ENCODE data around the gene PTEN.

Gene PTEN

DNA sequence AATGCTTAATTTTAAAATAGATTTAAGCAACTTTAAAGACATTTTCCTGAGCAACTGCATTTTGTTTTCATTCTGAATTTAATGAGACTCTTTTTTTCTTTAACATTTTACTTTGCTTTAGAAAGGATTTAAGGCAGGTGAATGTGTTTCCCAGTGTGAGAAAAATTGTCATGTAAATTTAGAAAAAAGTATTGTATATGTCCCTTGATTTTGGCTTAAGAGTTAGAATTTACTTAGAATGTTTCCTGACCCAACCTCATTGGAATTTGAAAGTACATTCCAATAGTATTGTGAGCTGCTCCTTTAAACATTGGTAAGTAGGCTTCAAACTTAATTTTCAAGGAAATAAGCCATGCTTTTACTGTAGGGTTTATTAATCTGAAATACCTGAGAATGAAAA, 110.2 kb downstream of the PTEN start:
- Histone ChIP-seq H3K9me3 (ENCODE audit: control insufficient read depth, low read length) (no peaks in the 10 kb centered on the region), H3K4me3 (ENCODE audit: insufficient read depth, low read depth, low read length) (no peak overlapping the region), H3K27me3 (ENCODE audit: control insufficient read depth, insufficient read depth, low read length, poor library complexity, severe bottlenecking) (no peaks in the 10 kb centered on the region), H3K36me3 (ENCODE audit: control insufficient read depth, insufficient read depth, low read length) (no peaks in the 10 kb centered on the region), H3K27ac (ENCODE audit: insufficient read depth, low read depth, low read length, poor library complexity, severe bottlenecking) (no peak overlapping the region), H3K4me1 (ENCODE audit: control insufficient read depth, insufficient read depth, low read length) (peaks cover 3% of the 10 kb centered on the region)

DNA sequence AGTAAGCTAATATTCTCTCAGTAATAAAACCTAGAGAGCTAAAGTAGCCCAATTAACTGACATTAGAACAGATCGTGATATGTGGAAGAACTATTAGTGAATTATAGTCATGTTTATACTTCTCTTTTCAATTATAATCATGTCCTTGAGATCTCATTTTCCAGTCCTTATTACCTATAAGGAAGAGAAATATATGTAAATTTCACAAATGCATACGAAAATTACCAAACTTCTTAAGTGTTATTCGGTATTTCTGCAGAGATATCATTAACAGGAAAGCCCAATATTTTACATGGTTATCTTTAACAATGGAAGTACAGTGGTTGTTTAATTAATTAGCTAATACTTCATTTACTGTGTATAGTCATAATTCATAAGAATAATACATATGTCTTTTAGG, 110.7 kb downstream of the PTEN start:
- Histone ChIP-seq H3K4me3 (ENCODE audit: insufficient read depth, low read depth, low read length) (no peak overlapping the region), H3K36me3 (ENCODE audit: control insufficient read depth, insufficient read depth, low read length) (no peaks in the 10 kb centered on the region), H3K27me3 (ENCODE audit: control insufficient read depth, insufficient read depth, low read length, poor library complexity, severe bottlenecking) (no peaks in the 10 kb centered on the region), H3K4me1 (ENCODE audit: control insufficient read depth, insufficient read depth, low read length) (peaks cover 3% of the 10 kb centered on the region), H3K27ac (ENCODE audit: insufficient read depth, low read depth, low read length, poor library complexity, severe bottlenecking) (no peak overlapping the region), H3K9me3 (ENCODE audit: control insufficient read depth, low read length) (no peaks in the 10 kb centered on the region)
- 20% methylated on average over 1 of the region's 3 CpGs; no CpG with 5 or more reads in 1 of the 2 experiments for WGBS, 2 experiments

DNA sequence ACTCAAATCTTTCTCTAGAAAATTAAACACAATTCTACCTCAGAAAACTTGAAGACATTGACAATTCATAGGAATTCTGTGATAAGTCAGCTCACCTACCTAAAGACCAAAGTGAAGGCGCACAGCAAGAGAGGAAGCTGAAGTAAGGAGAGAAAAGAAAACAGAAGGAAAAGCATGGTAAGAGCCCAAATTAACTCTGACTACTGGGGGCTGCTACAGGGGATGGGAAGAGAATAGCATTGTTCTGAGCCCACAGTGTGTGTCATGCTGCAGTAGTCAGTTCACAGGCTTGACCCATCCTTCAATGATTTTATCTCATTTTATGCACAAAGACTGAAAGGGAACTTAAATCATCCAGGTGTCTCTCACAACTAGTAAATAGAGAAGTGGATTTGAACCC, 111.3 kb downstream of the PTEN start:
- 30 to 46% methylated on average over 1 of the region's 1 CpG for WGBS, 2 experiments
- H3K4me1 ChIP-seq (ENCODE audit: control insufficient read depth, insufficient read depth, low read length), result peaks cover 3% of the 10 kb centered on the region
- H3K27ac ChIP-seq (ENCODE audit: insufficient read depth, low read depth, low read length, poor library complexity, severe bottlenecking), result no peak overlapping the region
- H3K9me3 ChIP-seq (ENCODE audit: control insufficient read depth, low read length), result no peaks in the 10 kb centered on the region
- no peaks in the 10 kb centered on the region for H3K27me3 ChIP-seq (ENCODE audit: control insufficient read depth, insufficient read depth, low read length, poor library complexity, severe bottlenecking)
- H3K4me3 ChIP-seq (ENCODE audit: insufficient read depth, low read depth, low read length), result no peak overlapping the region
- no peaks in the 10 kb centered on the region for H3K36me3 ChIP-seq (ENCODE audit: control insufficient read depth, insufficient read depth, low read length)

DNA sequence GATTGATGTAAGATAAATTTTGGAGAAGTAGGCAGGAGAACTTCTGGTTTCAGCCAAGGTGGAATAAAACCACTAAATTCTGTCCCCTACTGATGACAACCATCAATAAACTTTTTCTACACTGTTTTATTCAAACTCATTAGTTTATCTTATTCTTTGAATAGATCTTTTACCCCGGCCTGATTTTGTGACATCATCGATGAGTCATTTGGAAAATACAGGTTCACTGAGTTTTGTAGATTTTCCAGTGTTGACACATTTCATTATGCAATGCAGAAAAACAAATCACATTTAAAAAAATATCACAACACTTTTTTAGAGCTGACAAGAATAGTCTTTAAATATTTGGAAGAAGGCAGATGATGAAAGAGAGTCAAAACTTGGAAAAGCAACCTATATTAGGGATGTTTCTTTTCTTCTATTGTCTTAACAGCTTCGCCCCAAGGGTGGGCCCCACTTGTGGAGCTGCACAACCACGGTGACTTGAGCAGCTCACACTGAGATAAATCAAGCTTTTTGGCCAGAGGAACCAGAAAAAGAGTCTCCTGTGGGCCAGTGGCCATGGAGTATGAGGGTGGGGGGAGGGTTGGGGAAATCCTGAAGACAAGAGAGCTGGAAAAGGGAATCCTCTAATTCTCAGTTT, 112.8 kb downstream of the PTEN start:
- H3K27ac ChIP-seq (ENCODE audit: insufficient read depth, low read depth, low read length, poor library complexity, severe bottlenecking), result no peak overlapping the region
- H3K4me1 ChIP-seq (ENCODE audit: control insufficient read depth, insufficient read depth, low read length), result peaks cover 3% of the 10 kb centered on the region
- no peaks in the 10 kb centered on the region for H3K9me3 ChIP-seq (ENCODE audit: control insufficient read depth, low read length)
- no peaks in the 10 kb centered on the region for H3K27me3 ChIP-seq (ENCODE audit: control insufficient read depth, insufficient read depth, low read length, poor library complexity, severe bottlenecking)
- WGBS, 2 experiments, result 71 to 77% methylated on average over 4 of the region's 4 CpGs
- H3K4me3 ChIP-seq (ENCODE audit: insufficient read depth, low read depth, low read length), result no peak overlapping the region
- H3K36me3 ChIP-seq (ENCODE audit: control insufficient read depth, insufficient read depth, low read length), result no peaks in the 10 kb centered on the region

DNA sequence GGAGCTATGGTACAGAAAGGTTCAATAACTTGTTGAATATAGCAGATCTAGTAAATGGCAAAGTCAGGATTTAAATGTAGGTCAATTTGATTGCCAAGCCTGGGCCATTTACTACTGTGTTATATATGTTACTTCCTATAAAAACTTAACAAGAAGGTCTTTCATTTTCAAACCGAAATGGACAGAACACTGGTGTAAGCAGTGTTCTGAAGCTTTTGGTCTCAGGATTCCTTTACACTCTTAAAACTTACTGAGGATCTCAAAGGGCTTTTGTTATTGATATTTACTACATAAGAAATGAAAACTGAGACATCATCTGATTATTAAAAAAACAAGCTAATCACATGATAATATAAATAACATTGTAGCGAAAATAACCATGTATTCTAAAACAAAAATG, 114.7 kb downstream of the PTEN start:
- Histone ChIP-seq H3K9me3 (ENCODE audit: control insufficient read depth, low read length) (no peaks in the 10 kb centered on the region), H3K27ac (ENCODE audit: insufficient read depth, low read depth, low read length, poor library complexity, severe bottlenecking) (no peak overlapping the region), H3K4me1 (ENCODE audit: control insufficient read depth, insufficient read depth, low read length) (peaks cover 3% of the 10 kb centered on the region), H3K36me3 (ENCODE audit: control insufficient read depth, insufficient read depth, low read length) (no peaks in the 10 kb centered on the region), H3K27me3 (ENCODE audit: control insufficient read depth, insufficient read depth, low read length, poor library complexity, severe bottlenecking) (no peaks in the 10 kb centered on the region), H3K4me3 (ENCODE audit: insufficient read depth, low read depth, low read length) (no peak overlapping the region)
- 89 to 100% methylated on average over 1 of the region's 2 CpGs for WGBS, 2 experiments

DNA sequence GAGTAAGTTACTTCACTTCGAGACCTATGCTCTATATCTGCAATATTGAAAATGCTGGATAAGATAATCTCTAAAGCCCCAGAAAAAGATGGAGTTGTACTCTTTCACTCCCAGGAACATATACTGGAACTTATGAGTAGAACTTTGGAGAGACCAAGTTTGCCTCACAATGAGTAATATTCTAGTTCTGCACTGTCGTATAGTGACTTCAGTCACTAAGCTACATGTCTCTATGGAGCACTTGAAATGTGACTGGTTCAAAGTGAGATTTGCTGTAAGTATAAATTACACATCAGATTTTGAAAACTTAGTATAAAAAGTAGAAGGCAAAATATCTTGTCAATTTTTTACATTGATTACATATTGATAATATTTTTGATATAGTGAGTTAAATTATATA, 116.4 kb downstream of the PTEN start:
- Histone ChIP-seq H3K9me3 (ENCODE audit: control insufficient read depth, low read length) (no peaks in the 10 kb centered on the region), H3K4me3 (ENCODE audit: insufficient read depth, low read depth, low read length) (no peak overlapping the region), H3K27ac (ENCODE audit: insufficient read depth, low read depth, low read length, poor library complexity, severe bottlenecking) (no peak overlapping the region), H3K4me1 (ENCODE audit: control insufficient read depth, insufficient read depth, low read length) (no peaks in the 10 kb centered on the region), H3K36me3 (ENCODE audit: control insufficient read depth, insufficient read depth, low read length) (no peaks in the 10 kb centered on the region), H3K27me3 (ENCODE audit: control insufficient read depth, insufficient read depth, low read length, poor library complexity, severe bottlenecking) (no peaks in the 10 kb centered on the region)
- 90 to 100% methylated on average over 2 of the region's 2 CpGs for WGBS, 2 experiments

DNA sequence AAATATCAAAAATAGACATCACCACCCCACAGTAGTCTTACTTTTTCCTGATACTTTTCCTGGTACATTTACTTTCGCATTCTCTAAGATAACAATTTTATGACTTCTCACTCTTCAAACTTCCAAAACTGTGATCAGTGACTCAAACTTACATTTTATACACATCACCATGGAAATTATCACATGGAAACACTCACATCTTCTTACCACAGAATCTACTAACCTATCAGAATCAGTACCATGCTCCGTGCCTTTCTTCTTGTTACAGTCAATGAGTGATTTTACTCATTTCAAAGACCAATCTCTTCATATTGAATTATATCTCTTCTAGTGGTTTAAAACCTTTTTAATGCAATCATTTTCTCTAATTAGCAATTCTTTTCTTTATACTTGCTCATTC, 120.3 kb downstream of the PTEN start:
- Histone ChIP-seq H3K9me3 (ENCODE audit: control insufficient read depth, low read length) (no peaks in the 10 kb centered on the region), H3K36me3 (ENCODE audit: control insufficient read depth, insufficient read depth, low read length) (no peaks in the 10 kb centered on the region), H3K4me3 (ENCODE audit: insufficient read depth, low read depth, low read length) (no peak overlapping the region), H3K4me1 (ENCODE audit: control insufficient read depth, insufficient read depth, low read length) (no peaks in the 10 kb centered on the region), H3K27me3 (ENCODE audit: control insufficient read depth, insufficient read depth, low read length, poor library complexity, severe bottlenecking) (no peaks in the 10 kb centered on the region), H3K27ac (ENCODE audit: insufficient read depth, low read depth, low read length, poor library complexity, severe bottlenecking) (no peak overlapping the region)
- WGBS, 2 experiments, result 94 to 97% methylated on average over 2 of the region's 2 CpGs

DNA sequence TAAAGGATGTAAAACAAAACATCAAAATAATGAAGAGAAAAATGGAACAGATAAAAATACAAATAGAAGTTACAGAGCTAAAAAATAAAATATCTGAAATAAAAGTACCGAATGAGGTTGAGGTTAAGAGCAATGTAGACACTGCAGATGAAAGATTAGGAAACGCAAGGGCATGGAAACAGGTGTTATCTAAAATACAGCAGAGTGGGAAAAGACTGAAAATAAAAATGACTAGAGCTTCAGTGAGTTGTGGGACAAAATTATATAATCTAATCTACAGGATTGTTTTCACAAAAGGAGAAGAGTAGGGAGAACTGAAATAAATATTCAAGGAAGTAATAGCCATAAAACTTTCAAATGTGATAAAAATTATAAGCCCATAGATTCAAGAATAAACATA, 123.8 kb downstream of the PTEN start:
- 89 to 96% methylated on average over 2 of the region's 2 CpGs for WGBS, 2 experiments
- Histone ChIP-seq H3K36me3 (ENCODE audit: control insufficient read depth, insufficient read depth, low read length) (no peaks in the 10 kb centered on the region), H3K9me3 (ENCODE audit: control insufficient read depth, low read length) (no peaks in the 10 kb centered on the region), H3K27me3 (ENCODE audit: control insufficient read depth, insufficient read depth, low read length, poor library complexity, severe bottlenecking) (no peaks in the 10 kb centered on the region), H3K4me1 (ENCODE audit: control insufficient read depth, insufficient read depth, low read length) (no peaks in the 10 kb centered on the region), H3K27ac (ENCODE audit: insufficient read depth, low read depth, low read length, poor library complexity, severe bottlenecking) (no peak overlapping the region), H3K4me3 (ENCODE audit: insufficient read depth, low read depth, low read length) (no peak overlapping the region)

DNA sequence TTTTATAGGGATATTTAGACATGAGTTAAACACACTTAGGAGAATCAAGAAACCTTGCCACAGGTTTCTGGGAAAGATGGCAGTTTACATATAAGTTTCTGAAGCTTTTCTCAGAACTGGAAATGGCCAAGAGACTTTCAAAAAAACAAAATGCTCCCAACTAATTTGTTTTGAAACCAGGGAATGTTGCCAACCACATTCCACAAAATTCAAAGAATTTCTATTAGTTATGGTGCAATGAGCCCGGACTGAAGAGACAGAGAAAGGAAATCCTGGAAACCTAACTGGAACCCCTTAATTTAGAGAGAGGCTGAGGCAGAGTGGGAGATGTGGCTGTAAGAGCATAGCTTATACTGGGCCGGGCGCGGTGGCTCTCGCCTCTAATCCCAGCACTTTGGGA, 128.5 kb downstream of the PTEN start:
- Histone ChIP-seq H3K4me1 (ENCODE audit: control insufficient read depth, insufficient read depth, low read length) (no peaks in the 10 kb centered on the region), H3K27me3 (ENCODE audit: control insufficient read depth, insufficient read depth, low read length, poor library complexity, severe bottlenecking) (no peaks in the 10 kb centered on the region), H3K36me3 (ENCODE audit: control insufficient read depth, insufficient read depth, low read length) (no peaks in the 10 kb centered on the region), H3K9me3 (ENCODE audit: control insufficient read depth, low read length) (no peaks in the 10 kb centered on the region), H3K4me3 (ENCODE audit: insufficient read depth, low read depth, low read length) (no peak overlapping the region), H3K27ac (ENCODE audit: insufficient read depth, low read depth, low read length, poor library complexity, severe bottlenecking) (no peak overlapping the region)
- WGBS, 2 experiments, result 94% methylated on average over 5 of the region's 5 CpGs

DNA sequence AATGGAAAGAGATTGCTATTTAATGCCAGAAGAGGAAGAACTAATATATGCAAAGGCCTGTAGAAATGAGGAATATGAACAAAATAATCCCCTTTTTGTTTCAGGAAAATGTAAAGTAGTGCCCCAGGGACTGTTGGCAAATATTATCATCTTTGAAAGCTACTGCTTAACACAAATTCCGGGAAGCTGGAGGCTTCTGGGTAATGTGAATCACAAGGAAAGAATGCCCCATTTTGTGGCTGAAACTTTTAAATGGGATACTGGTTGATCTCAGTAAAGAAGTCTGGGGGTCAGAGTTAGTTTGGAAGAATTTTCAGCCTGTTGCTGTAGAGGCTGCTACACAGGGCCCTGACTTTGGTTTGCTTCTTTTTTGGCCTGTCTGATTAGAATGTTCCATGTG, 141.0 kb downstream of the PTEN start:
- 93 to 100% methylated on average over 1 of the region's 1 CpG for WGBS, 2 experiments
- H3K36me3 ChIP-seq (ENCODE audit: control insufficient read depth, insufficient read depth, low read length), result no peaks in the 10 kb centered on the region

DNA sequence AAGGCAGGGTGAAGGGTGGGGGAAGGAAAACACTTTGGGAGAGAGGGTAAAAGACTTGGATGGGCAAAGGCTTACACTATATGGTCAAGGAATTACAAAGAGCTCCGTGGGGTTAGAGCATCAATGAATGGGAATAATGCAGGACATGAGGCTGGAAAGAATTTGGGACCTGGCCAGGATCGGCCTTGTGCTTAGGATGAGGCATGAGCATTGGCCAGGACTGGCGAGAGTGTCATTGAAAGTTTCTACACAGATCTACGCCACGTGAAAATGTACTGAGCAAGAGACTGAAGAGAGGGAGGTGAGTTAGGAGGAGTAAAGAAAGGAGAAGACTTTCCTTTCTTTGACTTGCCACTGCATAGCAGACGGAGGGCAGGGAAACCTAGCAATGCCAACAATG, 142.8 kb downstream of the PTEN start:
- 92 to 94% methylated on average over 6 of the region's 6 CpGs for WGBS, 2 experiments
- Histone ChIP-seq H3K36me3 (ENCODE audit: control insufficient read depth, insufficient read depth, low read length) (no peaks in the 10 kb centered on the region), H3K27me3 (ENCODE audit: control insufficient read depth, insufficient read depth, low read length, poor library complexity, severe bottlenecking) (no peaks in the 10 kb centered on the region), H3K4me1 (ENCODE audit: control insufficient read depth, insufficient read depth, low read length) (no peaks in the 10 kb centered on the region), H3K4me3 (ENCODE audit: insufficient read depth, low read depth, low read length) (no peak overlapping the region), H3K9me3 (ENCODE audit: control insufficient read depth, low read length) (no peaks in the 10 kb centered on the region), H3K27ac (ENCODE audit: insufficient read depth, low read depth, low read length, poor library complexity, severe bottlenecking) (no peak overlapping the region)

More for the DNA sequence above, 141.0 kb downstream of the PTEN start:
- Histone ChIP-seq H3K9me3 (ENCODE audit: control insufficient read depth, low read length) (no peaks in the 10 kb centered on the region), H3K4me1 (ENCODE audit: control insufficient read depth, insufficient read depth, low read length) (no peaks in the 10 kb centered on the region), H3K27me3 (ENCODE audit: control insufficient read depth, insufficient read depth, low read length, poor library complexity, severe bottlenecking) (no peaks in the 10 kb centered on the region), H3K27ac (ENCODE audit: insufficient read depth, low read depth, low read length, poor library complexity, severe bottlenecking) (no peak overlapping the region), H3K4me3 (ENCODE audit: insufficient read depth, low read depth, low read length) (no peak overlapping the region)

Data from ectodermal cell (in vitro differentiated cells).